ENCODE data around the gene RPS6KB2. TPM values are rescaled to one million over a fixed set of nuclear protein-coding genes. Genes with fewer than 3 reads are reported as not detected.

RPS6KB2 gene
- total and polyA plus RNA-seq, 2 experiments from 2014 or later, result 29.5 to 41.3 TPM

DNA sequence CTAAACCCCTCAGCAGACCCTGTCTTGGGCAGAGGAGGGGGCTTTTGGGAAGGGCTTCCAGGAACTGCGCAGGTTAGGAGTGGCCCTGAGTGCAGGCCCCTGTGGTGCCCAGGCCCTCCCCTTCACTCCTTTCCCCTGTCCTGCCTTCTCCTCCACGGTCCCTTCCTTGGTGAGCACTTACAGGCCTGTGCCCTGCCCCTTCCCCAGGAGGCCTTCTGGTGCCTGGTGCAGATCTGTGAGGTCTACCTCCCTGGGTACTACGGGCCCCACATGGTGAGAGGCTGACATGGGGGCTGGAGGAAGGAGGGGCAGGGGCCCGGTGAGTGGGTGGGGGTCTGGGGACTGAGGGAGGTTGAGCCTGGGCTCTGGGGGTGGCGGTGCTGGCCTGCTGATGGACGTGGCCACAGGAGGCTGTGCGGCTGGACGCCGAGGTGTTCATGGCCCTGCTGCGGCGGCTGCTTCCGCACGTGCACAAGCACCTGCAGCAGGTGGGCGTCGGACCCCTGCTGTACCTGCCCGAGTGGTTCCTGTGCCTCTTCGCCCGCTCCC lies 21.8 kb upstream of the RPS6KB2 start:
- no peak overlapping the region for H3K4me2 ChIP-seq
- H3K27me3 ChIP-seq (ENCODE audit: insufficient read depth), result no peaks in the 10 kb centered on the region
- H3F3A ChIP-seq (replicated peaks; ENCODE audit: low read depth), result no peaks in the 10 kb centered on the region
- ATAC-seq (no peak), DNase-seq (ENCODE audit: low spot score) (no peak)
- H3K4me1 Mint-ChIP-seq, result peaks cover 21% of the 10 kb centered on the region
- peaks cover 11% of the 10 kb centered on the region; the same call in 1 of the 2 replicates for H3K4me1 ChIP-seq (ENCODE audit: insufficient read depth)
- no peak overlapping the region for H3K27ac ChIP-seq (ENCODE audit: low read depth)
- TF ChIP-seq NANOG (IDR thresholded peaks at IDR 0.05; ENCODE audit: borderline replicate concordance) (no peak), EZH2 (IDR thresholded peaks at IDR 0.05; ENCODE audit: low read depth, unreplicated experiment) (no peak), CREB1 (CRISPR knock-in tag; IDR thresholded peaks at IDR 0.05; ENCODE audit: low read depth) (no peak), CTCF (conservative IDR thresholded peaks at IDR 0.05; ENCODE audit: low read depth in 2 of 2) (no peak), POLR2AphosphoS5 (IDR thresholded peaks at IDR 0.05; ENCODE audit: low read depth) (no peak), STAT1 (IDR thresholded peaks at IDR 0.05; ENCODE audit: unreplicated experiment) (no peak), REST (IDR thresholded peaks at IDR 0.05; ENCODE audit: unreplicated experiment) (no peak), ZNF114 (CRISPR knock-in tag; IDR thresholded peaks at IDR 0.05) (no peak), JUNB (IDR thresholded peaks at IDR 0.05; ENCODE audit: unreplicated experiment) (no peak), EZH2phosphoT487 (IDR thresholded peaks at IDR 0.05; ENCODE audit: unreplicated experiment) (no peak), ZNF331 (CRISPR knock-in tag; IDR thresholded peaks at IDR 0.05; ENCODE audit: low read depth) (no peak), ETS1 (IDR thresholded peaks at IDR 0.05) (no peak)
- TF ChIP-seq, protein P1, sequence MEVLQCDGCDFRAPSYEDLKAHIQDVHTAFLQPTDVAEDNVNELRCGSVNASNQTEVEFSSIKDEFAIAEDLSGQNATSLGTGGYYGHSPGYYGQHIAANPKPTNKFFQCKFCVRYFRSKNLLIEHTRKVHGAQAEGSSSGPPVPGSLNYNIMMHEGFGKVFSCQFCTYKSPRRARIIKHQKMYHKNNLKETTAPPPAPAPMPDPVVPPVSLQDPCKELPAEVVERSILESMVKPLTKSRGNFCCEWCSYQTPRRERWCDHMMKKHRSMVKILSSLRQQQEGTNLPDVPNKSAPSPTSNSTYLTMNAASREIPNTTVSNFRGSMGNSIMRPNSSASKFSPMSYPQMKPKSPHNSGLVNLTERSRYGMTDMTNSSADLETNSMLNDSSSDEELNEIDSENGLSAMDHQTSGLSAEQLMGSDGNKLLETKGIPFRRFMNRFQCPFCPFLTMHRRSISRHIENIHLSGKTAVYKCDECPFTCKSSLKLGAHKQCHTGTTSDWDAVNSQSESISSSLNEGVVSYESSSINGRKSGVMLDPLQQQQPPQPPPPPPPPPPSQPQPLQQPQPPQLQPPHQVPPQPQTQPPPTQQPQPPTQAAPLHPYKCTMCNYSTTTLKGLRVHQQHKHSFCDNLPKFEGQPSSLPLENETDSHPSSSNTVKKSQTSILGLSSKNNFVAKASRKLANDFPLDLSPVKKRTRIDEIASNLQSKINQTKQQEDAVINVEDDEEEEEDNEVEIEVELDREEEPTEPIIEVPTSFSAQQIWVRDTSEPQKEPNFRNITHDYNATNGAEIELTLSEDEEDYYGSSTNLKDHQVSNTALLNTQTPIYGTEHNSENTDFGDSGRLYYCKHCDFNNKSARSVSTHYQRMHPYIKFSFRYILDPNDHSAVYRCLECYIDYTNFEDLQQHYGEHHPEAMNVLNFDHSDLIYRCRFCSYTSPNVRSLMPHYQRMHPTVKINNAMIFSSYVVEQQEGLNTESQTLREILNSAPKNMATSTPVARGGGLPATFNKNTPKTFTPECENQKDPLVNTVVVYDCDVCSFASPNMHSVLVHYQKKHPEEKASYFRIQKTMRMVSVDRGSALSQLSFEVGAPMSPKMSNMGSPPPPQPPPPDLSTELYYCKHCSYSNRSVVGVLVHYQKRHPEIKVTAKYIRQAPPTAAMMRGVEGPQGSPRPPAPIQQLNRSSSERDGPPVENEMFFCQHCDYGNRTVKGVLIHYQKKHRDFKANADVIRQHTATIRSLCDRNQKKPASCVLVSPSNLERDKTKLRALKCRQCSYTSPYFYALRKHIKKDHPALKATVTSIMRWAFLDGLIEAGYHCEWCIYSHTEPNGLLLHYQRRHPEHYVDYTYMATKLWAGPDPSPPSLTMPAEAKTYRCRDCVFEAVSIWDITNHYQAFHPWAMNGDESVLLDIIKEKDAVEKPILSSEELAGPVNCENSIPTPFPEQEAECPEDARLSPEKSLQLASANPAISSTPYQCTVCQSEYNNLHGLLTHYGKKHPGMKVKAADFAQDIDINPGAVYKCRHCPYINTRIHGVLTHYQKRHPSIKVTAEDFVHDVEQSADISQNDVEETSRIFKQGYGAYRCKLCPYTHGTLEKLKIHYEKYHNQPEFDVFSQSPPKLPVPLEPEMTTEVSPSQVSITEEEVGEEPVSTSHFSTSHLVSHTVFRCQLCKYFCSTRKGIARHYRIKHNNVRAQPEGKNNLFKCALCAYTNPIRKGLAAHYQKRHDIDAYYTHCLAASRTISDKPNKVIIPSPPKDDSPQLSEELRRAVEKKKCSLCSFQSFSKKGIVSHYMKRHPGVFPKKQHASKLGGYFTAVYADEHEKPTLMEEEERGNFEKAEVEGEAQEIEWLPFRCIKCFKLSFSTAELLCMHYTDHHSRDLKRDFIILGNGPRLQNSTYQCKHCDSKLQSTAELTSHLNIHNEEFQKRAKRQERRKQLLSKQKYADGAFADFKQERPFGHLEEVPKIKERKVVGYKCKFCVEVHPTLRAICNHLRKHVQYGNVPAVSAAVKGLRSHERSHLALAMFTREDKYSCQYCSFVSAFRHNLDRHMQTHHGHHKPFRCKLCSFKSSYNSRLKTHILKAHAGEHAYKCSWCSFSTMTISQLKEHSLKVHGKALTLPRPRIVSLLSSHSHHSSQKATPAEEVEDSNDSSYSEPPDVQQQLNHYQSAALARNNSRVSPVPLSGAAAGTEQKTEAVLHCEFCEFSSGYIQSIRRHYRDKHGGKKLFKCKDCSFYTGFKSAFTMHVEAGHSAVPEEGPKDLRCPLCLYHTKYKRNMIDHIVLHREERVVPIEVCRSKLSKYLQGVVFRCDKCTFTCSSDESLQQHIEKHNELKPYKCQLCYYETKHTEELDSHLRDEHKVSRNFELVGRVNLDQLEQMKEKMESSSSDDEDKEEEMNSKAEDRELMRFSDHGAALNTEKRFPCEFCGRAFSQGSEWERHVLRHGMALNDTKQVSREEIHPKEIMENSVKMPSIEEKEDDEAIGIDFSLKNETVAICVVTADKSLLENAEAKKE (CRISPR knock-in tag; IDR thresholded peaks at IDR 0.05), result no peak
- no peaks in the 10 kb centered on the region for H3K36me3 Mint-ChIP-seq (ENCODE audit: low read depth)
- no peaks in the 10 kb centered on the region for H3K36me3 ChIP-seq (ENCODE audit: insufficient read depth)
- no peaks in the 10 kb centered on the region for H4K20me1 ChIP-seq (replicated peaks; ENCODE audit: insufficient read depth)
- no peaks in the 10 kb centered on the region for H3K9me2 ChIP-seq (ENCODE audit: insufficient read depth)
- no peaks in the 10 kb centered on the region for H3K9me3 Mint-ChIP-seq
- no peak overlapping the region for H3K4me3 ChIP-seq
- H3K27ac Mint-ChIP-seq, result no peak overlapping the region
- no peaks in the 10 kb centered on the region for H3K79me2 ChIP-seq (replicated peaks; ENCODE audit: insufficient read depth)
- no peak overlapping the region for H2AFZ ChIP-seq
- H3K27me3 Mint-ChIP-seq (ENCODE audit: insufficient read depth, low read depth, poor library complexity), result peaks cover 26% of the 10 kb centered on the region
- H3K4me3 Mint-ChIP-seq, result no peak overlapping the region
